Measurements from ENCODE around the gene USP38. TPM values are rescaled to one million over a fixed set of nuclear protein-coding genes. Genes with fewer than 3 reads are reported as not detected.

USP38 gene
- total and polyA plus RNA-seq, 2 of the 4 experiments (the other 2 are of a cell fraction): 5.5 to 17.0 TPM

DNA sequence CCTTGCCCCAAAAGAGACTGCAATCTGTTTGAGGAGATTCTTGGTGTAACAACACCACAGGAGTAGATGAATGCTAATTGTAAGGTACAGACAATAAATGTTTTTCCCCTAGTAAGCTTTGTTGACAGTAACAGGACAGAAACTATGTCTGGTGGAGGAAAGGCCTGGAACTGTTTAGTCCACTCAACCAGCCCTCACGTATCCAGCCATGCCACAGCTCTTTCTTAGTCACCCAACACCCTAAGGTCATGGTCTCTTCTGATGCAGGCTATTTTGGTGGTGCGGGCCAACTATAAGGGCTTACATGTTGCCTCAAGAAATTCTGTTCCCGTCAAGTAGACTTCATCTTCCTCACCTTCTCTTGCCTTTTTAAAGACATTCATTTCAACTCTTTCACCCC lies 76.0 kb downstream of the USP38 start:
- Histone ChIP-seq H3K23ac (ENCODE audit: low read depth, low read length) (no peak overlapping the region), H3K27me3 (ENCODE audit: control insufficient read depth, insufficient read depth, low read length) (no peaks in the 10 kb centered on the region), H3K56ac (ENCODE audit: extremely low read depth, insufficient read depth, low read length) (no peak overlapping the region), H3K9ac (ENCODE audit: low read depth, low read length) (no peak overlapping the region), H3K14ac (replicated peaks; ENCODE audit: low read depth, low read length) (no peak overlapping the region), H3K4me2 (ENCODE audit: low read depth, low read length) (peak overlapping the region; percentile 36; the same call in 1 of the 2 replicates), H2AK5ac (ENCODE audit: low read depth, low read length) (no peak overlapping the region), H2BK15ac (ENCODE audit: low read depth, low read length) (no peak overlapping the region), H3K27ac (ENCODE audit: insufficient read depth, low read length) (no peak overlapping the region), H4K5ac (ENCODE audit: low read depth, low read length) (peak overlapping the region; percentile 30; the same call in 1 of the 2 replicates), H2BK120ac (ENCODE audit: low read depth, low read length) (no peak overlapping the region), H2BK5ac (ENCODE audit: low read depth, low read length, poor library complexity, severe bottlenecking) (peak overlapping the region; percentile 52), H2AK9ac (replicated peaks; ENCODE audit: low read depth, low read length, poor library complexity) (no peak overlapping the region), H2AFZ (replicated peaks; ENCODE audit: low read length, poor library complexity) (no peak overlapping the region), H3K4ac (ENCODE audit: low read depth, low read length) (no peak overlapping the region), H3K9me1 (ENCODE audit: insufficient read depth, low read length) (no peaks in the 10 kb centered on the region), H3K18ac (ENCODE audit: low read depth, low read length) (peak overlapping the region; percentile 32; the same call in 1 of the 2 replicates), H4K20me1 (ENCODE audit: insufficient read depth, low read length) (no peaks in the 10 kb centered on the region), H3K36me3 (ENCODE audit: control insufficient read depth, insufficient read depth, low read length) (no peaks in the 10 kb centered on the region), H4K8ac (ENCODE audit: low read depth in 2 of 2, low read length in 2 of 2) (no peak overlapping the region), H2BK20ac (ENCODE audit: low read depth, low read length) (no peak overlapping the region), H3K79me1 (ENCODE audit: low read depth in 1 of 2, low read length in 2 of 2) (no peaks in the 10 kb centered on the region), H4K91ac (ENCODE audit: insufficient read depth, low read depth, low read length) (no peak overlapping the region), H3K4me1 (ENCODE audit: control insufficient read depth, insufficient read depth, low read length) (peaks cover 2% of the 10 kb centered on the region; the same call in 1 of the 2 replicates), H3K4me3 (ENCODE audit: insufficient read depth, low read depth, low read length) (no peak overlapping the region), H3K9me3 (ENCODE audit: control insufficient read depth, insufficient read depth, low read length) (no peaks in the 10 kb centered on the region)
- no CpG with 5 or more reads among the region's 3 CpGs for WGBS, 2 experiments (ENCODE audit: extremely low coverage in 2 of 2, insufficient read length in 1 of 2)
- intact Hi-C loops (cut with micrococcal nuclease) (no loop called here), dilution Hi-C loops (cut with HindIII; ENCODE audit: low sequenced_read_pairs, unreplicated experiment) (no loop called here), in situ Hi-C loops (cut with MboI; ENCODE audit: low sequenced_read_pairs) (no loop called here)
- DNase-seq (peak; percentile 32), ATAC-seq (ENCODE audit: low read depth) (peak; percentile 66)
- ChIA-PET POLR2A (ENCODE audit: unreplicated experiment) (no interaction called here), CTCF (no interaction called here)
- no peak for TF ChIP-seq CTCF (conservative IDR thresholded peaks at IDR 0.05; ENCODE audit: low read depth, low read length)
- TF ChIP-seq RFX5 (IDR thresholded peaks at IDR 0.05; ENCODE audit: low read depth, low read length): no peak
- TF ChIP-seq, protein P1, sequence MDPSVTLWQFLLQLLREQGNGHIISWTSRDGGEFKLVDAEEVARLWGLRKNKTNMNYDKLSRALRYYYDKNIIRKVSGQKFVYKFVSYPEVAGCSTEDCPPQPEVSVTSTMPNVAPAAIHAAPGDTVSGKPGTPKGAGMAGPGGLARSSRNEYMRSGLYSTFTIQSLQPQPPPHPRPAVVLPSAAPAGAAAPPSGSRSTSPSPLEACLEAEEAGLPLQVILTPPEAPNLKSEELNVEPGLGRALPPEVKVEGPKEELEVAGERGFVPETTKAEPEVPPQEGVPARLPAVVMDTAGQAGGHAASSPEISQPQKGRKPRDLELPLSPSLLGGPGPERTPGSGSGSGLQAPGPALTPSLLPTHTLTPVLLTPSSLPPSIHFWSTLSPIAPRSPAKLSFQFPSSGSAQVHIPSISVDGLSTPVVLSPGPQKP (IDR thresholded peaks at IDR 0.05; ENCODE audit: borderline replicate concordance, low read depth, low read length): no peak
- TF ChIP-seq RAD21 (IDR thresholded peaks at IDR 0.05; ENCODE audit: low read length): no peak
- no peak for TF ChIP-seq NFE2L2 (IDR thresholded peaks at IDR 0.05; ENCODE audit: low read depth, low read length)
- no peak for TF ChIP-seq MAFK (IDR thresholded peaks at IDR 0.05; ENCODE audit: low read depth, low read length)
- no peak for TF ChIP-seq USF2 (IDR thresholded peaks at IDR 0.05; ENCODE audit: low read depth, low read length)
- TF ChIP-seq BHLHE40 (IDR thresholded peaks at IDR 0.05; ENCODE audit: low read depth, low read length): no peak
- TF ChIP-seq CEBPB (IDR thresholded peaks at IDR 0.05; ENCODE audit: low read depth, low read length): no peak
- no peak for TF ChIP-seq MXI1 (IDR thresholded peaks at IDR 0.05; ENCODE audit: borderline replicate concordance, low read depth, low read length)
- TF ChIP-seq POLR2A (IDR thresholded peaks at IDR 0.05; ENCODE audit: low read depth, low read length): no peak
- no TSS peak for BruUV-seq (replicated peaks)

Data from IMR-90 (cell line).